ENCODE measurements around the gene TAGLN. TPM values are rescaled to one million over a fixed set of nuclear protein-coding genes. Genes with fewer than 3 reads are reported as not detected.

The TAGLN gene
- total RNA-seq, 4 donors from 2014 or later = 1,588 to 9,854 (median 3,936) TPM

DNA sequence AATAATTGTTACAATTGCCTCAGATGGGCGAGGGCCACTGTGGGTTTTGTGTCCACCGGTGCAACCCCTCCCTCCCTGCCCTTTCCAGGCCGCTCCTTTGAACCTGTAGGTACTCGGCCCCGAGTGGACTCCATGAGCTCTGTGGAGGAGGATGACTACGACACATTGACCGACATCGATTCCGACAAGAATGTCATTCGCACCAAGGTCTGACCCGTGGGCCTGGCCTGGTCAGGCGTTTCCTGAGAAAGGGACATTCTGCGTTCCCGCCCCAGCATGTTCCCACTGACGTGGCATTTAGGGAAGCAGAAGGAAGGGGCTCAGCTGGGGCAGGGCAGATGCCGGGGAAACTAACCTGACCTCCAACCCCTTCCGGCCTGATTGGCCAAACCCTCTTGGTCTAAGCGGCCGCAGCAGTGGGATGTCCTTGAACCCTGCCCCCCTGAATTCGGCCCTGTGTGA lies 10.5 kb upstream of the TAGLN start:
- H3K4me1 ChIP-seq = no peaks in the 10 kb centered on the region
- no peak overlapping the region for H3K4me3 ChIP-seq
- no peaks in the 10 kb centered on the region for H3K27me3 ChIP-seq
- DNase-seq = peak in 1 of 2 donors; percentile 11
- intact Hi-C loops (cut with DNase I; ENCODE audit: low total_unique reads) = no loop called here
- no peak for TF ChIP-seq POLR2A (IDR thresholded peaks at IDR 0.05)
- TF ChIP-seq, protein P1, sequence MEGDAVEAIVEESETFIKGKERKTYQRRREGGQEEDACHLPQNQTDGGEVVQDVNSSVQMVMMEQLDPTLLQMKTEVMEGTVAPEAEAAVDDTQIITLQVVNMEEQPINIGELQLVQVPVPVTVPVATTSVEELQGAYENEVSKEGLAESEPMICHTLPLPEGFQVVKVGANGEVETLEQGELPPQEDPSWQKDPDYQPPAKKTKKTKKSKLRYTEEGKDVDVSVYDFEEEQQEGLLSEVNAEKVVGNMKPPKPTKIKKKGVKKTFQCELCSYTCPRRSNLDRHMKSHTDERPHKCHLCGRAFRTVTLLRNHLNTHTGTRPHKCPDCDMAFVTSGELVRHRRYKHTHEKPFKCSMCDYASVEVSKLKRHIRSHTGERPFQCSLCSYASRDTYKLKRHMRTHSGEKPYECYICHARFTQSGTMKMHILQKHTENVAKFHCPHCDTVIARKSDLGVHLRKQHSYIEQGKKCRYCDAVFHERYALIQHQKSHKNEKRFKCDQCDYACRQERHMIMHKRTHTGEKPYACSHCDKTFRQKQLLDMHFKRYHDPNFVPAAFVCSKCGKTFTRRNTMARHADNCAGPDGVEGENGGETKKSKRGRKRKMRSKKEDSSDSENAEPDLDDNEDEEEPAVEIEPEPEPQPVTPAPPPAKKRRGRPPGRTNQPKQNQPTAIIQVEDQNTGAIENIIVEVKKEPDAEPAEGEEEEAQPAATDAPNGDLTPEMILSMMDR (IDR thresholded peaks at IDR 0.05) = no peak
- no peaks in the 10 kb centered on the region for H3K36me3 ChIP-seq
- no peak overlapping the region for H3K27ac ChIP-seq
- H3K9me3 ChIP-seq = no peaks in the 10 kb centered on the region

DNA sequence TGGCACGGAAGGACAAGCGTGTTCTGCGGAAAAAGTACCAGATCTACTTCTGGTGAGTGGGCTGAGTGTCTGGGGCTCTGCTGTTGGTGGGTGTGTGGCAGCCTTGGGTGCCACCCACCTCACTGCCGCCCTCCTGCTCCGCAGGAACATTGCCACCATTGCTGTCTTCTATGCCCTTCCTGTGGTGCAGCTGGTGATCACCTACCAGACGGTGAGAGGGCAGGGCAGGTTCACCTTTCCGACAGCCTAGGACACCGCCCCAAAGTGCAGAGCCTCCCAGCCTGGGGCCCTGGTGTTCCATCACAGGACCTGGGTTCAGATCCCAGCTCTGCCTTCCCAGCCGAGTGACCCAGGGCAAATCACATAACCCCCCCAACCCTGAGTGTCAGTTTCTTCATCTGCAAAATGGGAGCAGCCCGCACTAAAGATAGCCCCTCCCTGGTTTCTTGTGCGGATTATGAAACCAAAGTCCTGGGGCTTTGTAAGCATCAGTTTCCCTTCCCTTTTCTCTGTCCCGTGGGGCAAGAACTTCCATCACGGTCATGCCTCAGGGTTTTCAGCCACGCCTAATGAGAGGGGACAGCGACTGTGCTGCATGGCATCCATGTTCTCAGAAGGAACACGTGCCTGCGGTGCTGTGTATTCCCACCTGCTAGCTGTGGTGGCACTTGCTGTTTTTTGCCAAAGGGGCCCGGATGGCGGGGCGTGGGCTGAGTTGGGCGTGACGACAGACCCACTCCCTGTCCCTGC lies 9.8 kb upstream of the TAGLN start:
- Histone ChIP-seq H3K36me3 (no peaks in the 10 kb centered on the region), H3K4me1 (no peaks in the 10 kb centered on the region), H3K27me3 (no peaks in the 10 kb centered on the region), H3K9me3 (no peaks in the 10 kb centered on the region), H3K27ac (no peak overlapping the region), H3K4me3 (no peak overlapping the region)
- TF ChIP-seq, protein P1 (IDR thresholded peaks at IDR 0.05) = no peak
- TF ChIP-seq POLR2A (IDR thresholded peaks at IDR 0.05) = no peak
- DNase-seq = peak; percentile 16 to 17
- intact Hi-C loops (cut with DNase I; ENCODE audit: low total_unique reads) = no loop called here

DNA sequence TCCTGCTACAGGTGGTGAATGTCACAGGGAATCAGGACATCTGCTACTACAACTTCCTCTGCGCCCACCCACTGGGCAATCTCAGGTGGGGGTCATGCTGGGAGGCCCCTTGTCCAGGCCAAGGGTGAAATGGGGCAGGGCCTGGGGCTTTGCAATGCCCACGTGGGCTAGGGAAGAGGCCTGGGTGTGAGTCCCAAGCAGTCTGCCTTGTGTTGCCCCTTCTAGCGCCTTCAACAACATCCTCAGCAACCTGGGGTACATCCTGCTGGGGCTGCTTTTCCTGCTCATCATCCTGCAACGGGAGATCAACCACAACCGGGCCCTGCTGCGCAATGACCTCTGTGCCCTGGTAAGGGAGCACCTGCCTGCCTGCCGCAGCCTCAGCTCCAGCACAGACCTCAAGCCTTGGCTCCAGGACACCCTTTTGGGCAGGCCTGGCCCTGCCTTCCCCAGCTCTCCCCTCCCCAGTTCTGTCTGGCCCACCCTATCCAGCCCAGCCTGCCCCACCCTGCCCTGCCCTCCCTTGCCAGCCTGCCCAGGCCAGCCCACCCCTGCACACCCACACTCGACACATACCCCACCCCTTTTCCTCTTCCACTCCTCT lies 9.1 kb upstream of the TAGLN start:
- intact Hi-C loops (cut with DNase I; ENCODE audit: low total_unique reads) = no loop called here
- TF ChIP-seq, protein P1 (IDR thresholded peaks at IDR 0.05) = no peak
- TF ChIP-seq POLR2A (IDR thresholded peaks at IDR 0.05) = no peak
- no peak overlapping the region for H3K4me3 ChIP-seq
- H3K4me1 ChIP-seq = no peaks in the 10 kb centered on the region
- peak in 1 of 2 donors; percentile 13 for DNase-seq
- H3K27me3 ChIP-seq = no peaks in the 10 kb centered on the region
- no peak overlapping the region for H3K27ac ChIP-seq
- H3K9me3 ChIP-seq = no peaks in the 10 kb centered on the region
- no peaks in the 10 kb centered on the region for H3K36me3 ChIP-seq

DNA sequence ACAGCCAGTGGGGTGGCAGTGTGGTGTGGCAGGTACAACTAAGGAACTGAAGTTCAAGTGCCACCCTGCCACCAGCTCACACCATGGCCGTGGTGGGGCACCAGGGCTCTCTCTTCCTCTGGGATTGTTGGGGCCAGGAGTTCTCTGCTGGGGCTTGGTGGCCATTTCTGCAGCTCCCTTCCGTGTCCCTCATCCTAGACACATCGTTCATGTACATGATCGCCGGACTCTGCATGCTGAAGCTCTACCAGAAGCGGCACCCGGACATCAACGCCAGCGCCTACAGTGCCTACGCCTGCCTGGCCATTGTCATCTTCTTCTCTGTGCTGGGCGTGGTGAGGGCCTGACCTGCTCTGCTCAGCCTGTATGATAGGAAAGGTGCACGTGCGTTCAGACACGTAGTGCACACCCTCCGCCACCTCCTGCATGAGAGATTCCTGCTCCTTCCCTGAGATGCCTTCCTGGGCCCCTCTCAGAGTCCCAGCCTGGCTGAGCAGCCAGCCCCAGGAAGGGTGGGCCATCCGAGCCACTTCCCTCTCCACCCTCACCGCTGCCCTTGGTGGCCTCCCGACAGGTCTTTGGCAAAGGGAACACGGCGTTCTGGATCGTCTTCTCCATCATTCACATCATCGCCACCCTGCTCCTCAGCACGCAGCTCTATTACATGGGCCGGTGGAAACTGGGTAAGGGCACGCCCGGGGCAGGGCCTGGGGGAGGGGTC lies 7.3 kb upstream of the TAGLN start:
- H3K9me3 ChIP-seq = no peaks in the 10 kb centered on the region
- no peak overlapping the region for H3K27ac ChIP-seq
- DNase-seq = peak in 1 of 2 donors; percentile 13
- no peak overlapping the region for H3K4me3 ChIP-seq
- TF ChIP-seq POLR2A (IDR thresholded peaks at IDR 0.05) = no peak
- TF ChIP-seq, protein P1 (IDR thresholded peaks at IDR 0.05) = no peak
- intact Hi-C loops (cut with DNase I; ENCODE audit: low total_unique reads) = no loop called here
- H3K36me3 ChIP-seq = no peaks in the 10 kb centered on the region
- no peaks in the 10 kb centered on the region for H3K4me1 ChIP-seq
- H3K27me3 ChIP-seq = no peaks in the 10 kb centered on the region

All from uterus (tissue), 4 donors.